SK-N-SH treated with all-trans-retinoic acid at 6 μM for 48 hours (cell line): ENCODE data around the gene DSN1.
A peak's percentile ranks its signal among the peaks of the same experiment; 100 is the strongest.

Experiments
- ATAC-seq: fragments of 200-7000 bp; cut with Tn5 transposase; 3 replicates; pipeline ENCODE4 v1.9.1; 2020; ENCODE audit warnings: mild to moderate bottlenecking, moderate library complexity
- ARNTL ChIP-seq: fragments of 450-650 bp; formaldehyde crosslinking; IDR thresholded peaks from 2 replicates; pipeline ENCODE4 v1.5.0; 2020; ENCODE audit warnings: low read depth, mild to moderate bottlenecking, moderate library complexity, borderline replicate concordance
- CREB5 ChIP-seq: fragments of 250-450 bp; sonication (Bioruptor Pico); IDR thresholded peaks from 2 replicates; pipeline ENCODE4 v1.5.1; 2020; ENCODE audit warnings: low read depth, mild to moderate bottlenecking, moderate library complexity
- CSDC2 ChIP-seq: fragments of 250-450 bp; sonication (Bioruptor Pico); IDR thresholded peaks from 2 replicates; pipeline ENCODE4 v1.5.0; 2020; ENCODE audit warnings: mild to moderate bottlenecking, moderate library complexity
- CSRNP3 ChIP-seq: fragments of 250-450 bp; sonication (Bioruptor Pico); IDR thresholded peaks from 2 replicates; pipeline ENCODE4 v1.5.1; 2021; ENCODE audit warnings: mild to moderate bottlenecking, moderate library complexity
- GLIS3 ChIP-seq: fragments of 250-450 bp; sonication (Bioruptor Pico); IDR thresholded peaks from 2 replicates; pipeline ENCODE4 v1.5.0; 2020; ENCODE audit warnings: mild to moderate bottlenecking, moderate library complexity
- ISL1 ChIP-seq: fragments of 250-450 bp; sonication (Bioruptor Pico); IDR thresholded peaks from 2 replicates; pipeline ENCODE4 v2.1.2; 2022; ENCODE audit warnings: mild to moderate bottlenecking, moderate library complexity
- POU6F1 ChIP-seq: fragments of 250-450 bp; sonication (Bioruptor Pico); IDR thresholded peaks from 2 replicates; pipeline ENCODE4 v1.8.0; 2021; ENCODE audit warnings: low read depth, mild to moderate bottlenecking, moderate library complexity, borderline replicate concordance
- RARB ChIP-seq: fragments of 250-450 bp; sonication (Bioruptor Pico); IDR thresholded peaks from 2 replicates; pipeline ENCODE4 v1.8.0; 2021; ENCODE audit warnings: mild to moderate bottlenecking, moderate library complexity
- SNAI2 ChIP-seq: fragments of 250-450 bp; sonication (Bioruptor Pico); IDR thresholded peaks from 2 replicates; pipeline ENCODE4 v1.5.0; 2020; ENCODE audit warnings: mild to moderate bottlenecking, moderate library complexity
- TOX ChIP-seq: fragments of 250-450 bp; sonication (Bioruptor Pico); IDR thresholded peaks from 2 replicates; pipeline ENCODE4 v1.8.0; 2021; ENCODE audit warnings: mild to moderate bottlenecking, moderate library complexity, borderline replicate concordance
- TSHZ2 ChIP-seq: fragments of 250-450 bp; sonication (Bioruptor Pico); IDR thresholded peaks from 2 replicates; pipeline ENCODE4 v1.5.0; 2020; ENCODE audit warnings: mild to moderate bottlenecking, moderate library complexity
- ZFP30 ChIP-seq: fragments of 450-650 bp; formaldehyde crosslinking; IDR thresholded peaks from 2 replicates; pipeline ENCODE4 v1.5.0; 2022; ENCODE audit warnings: mild to moderate bottlenecking, moderate library complexity
- ZNF70 ChIP-seq: fragments of 450-650 bp; formaldehyde crosslinking; IDR thresholded peaks from 2 replicates; pipeline ENCODE4 v1.5.0; 2020; ENCODE audit warnings: mild to moderate bottlenecking, moderate library complexity
- ZNF8 ChIP-seq: fragments of 450-650 bp; formaldehyde crosslinking; IDR thresholded peaks from 2 replicates; pipeline ENCODE4 v1.5.0; 2020; ENCODE audit warnings: mild to moderate bottlenecking, moderate library complexity

Gene DSN1

GRCh38 chr20:36775196-36775595, 1.6 kb upstream of the DSN1 start:
- no peak for TF ChIP-seq CREB5 (CRISPR knock-in tag)
- no peak for TF ChIP-seq ISL1 (CRISPR knock-in tag)
- TF ChIP-seq CSDC2 (CRISPR knock-in tag): no peak
- no peak for TF ChIP-seq CSRNP3 (CRISPR knock-in tag)
- no peak for TF ChIP-seq TSHZ2 (CRISPR knock-in tag)
- no peak for TF ChIP-seq GLIS3
- no peak for TF ChIP-seq POU6F1 (CRISPR knock-in tag)
- TF ChIP-seq ZFP30 (CRISPR knock-in tag): no peak
- TF ChIP-seq ARNTL: no peak
- TF ChIP-seq TOX: no peak
- TF ChIP-seq RARB (CRISPR knock-in tag): no peak
- no peak for ATAC-seq

- TF ChIP-seq CSRNP3 (CRISPR knock-in tag) (no peak), CSDC2 (CRISPR knock-in tag) (no peak), ZNF70 (CRISPR knock-in tag) (no peak)
- peak; percentile 34 for ATAC-seq
These were observed 411 bp downstream of the DSN1 start for GRCh38 chr20:36773107-36773596.

GRCh38 chr20:36770680-36771079, 2.9 kb downstream of the DSN1 start:
- ATAC-seq: no peak
- TF ChIP-seq TSHZ2 (CRISPR knock-in tag) (no peak), ISL1 (CRISPR knock-in tag) (no peak), ZNF8 (CRISPR knock-in tag) (no peak), POU6F1 (CRISPR knock-in tag) (no peak), ARNTL (no peak), CSRNP3 (CRISPR knock-in tag) (no peak), SNAI2 (CRISPR knock-in tag) (no peak)
